HG03521 (cell line): ENCODE measurements around the gene PCDH11Y.
A peak's percentile ranks its signal among the peaks of the same experiment; 100 is the strongest.
"Not testable (repeated sequence)": the region's sequence is repeated elsewhere in the genome, so short reads cannot be mapped to it uniquely, and the experiment has no call there.

Experiments
- ATAC-seq: cut with Tn5 transposase; IDR thresholded peaks from one replicate; pipeline ENCODE4 v1.9.1; 2021; ENCODE audit warnings: mild to moderate bottlenecking, moderate library complexity; ENCODE audit not compliant: unreplicated experiment

The PCDH11Y gene

DNA sequence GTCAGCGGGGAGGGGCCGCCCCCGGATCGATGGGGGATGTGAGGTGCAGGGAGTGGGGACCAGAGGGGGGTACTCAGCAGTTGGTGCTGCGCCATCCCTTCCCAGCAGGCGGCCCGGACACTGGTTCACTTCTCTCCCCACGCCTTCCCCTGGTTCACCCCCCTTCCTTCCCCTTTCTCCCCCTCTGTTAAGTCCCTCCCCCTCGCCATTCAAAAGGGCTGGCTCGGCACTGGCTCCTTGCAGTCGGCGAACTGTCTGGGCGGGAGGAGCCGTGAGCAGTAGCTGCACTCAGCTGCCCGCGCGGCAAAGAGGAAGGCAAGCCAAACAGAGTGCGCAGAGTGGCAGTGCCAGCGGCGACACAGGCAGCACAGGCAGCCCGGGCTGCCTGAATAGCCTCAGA is at the start of gene PCDH11Y:
Gene PCDH11Y (plus strand): TSS at position 240 of the 400 bp plus-strand sequence. CDS start 56,804 bp downstream, outside the sequence.
- ATAC-seq, result not testable (repeated sequence)

GRCh38 chrY:4967894-4968293 is 32.2 kb upstream of the PCDH11Y start:
- not testable (repeated sequence) for ATAC-seq

DNA sequence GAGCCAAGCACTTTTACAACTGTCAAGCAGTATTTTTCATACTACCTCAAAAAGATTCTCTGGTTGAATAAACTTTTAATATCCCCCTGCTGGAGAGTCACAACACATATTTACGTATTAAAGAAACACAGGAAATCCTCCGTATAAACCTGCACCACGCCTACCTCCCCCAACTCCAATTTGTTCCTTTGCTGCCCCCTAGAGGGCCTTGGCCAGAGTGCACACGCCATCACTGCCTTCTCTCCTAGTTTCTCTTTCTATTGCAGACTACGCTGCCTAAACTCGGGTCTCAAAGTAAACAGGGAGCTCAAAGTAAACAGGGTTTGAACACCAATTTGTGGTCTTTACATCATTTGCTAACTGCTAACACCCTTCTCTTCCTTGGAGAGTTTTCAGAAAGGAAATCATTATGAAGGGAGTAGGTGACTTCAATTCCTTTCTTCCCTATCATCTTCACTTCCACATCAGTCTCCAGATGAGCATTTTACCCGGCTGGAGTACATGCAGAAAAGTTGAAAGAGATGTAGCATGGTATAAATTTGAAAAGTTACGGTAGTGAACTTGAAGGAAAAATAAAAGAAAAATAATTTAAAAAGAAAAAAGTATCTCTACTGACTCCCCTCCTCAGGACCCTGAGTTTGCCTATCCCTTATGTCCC is 8.2 kb upstream of the PCDH11Y start:
- ATAC-seq, result peak; percentile 99

DNA sequence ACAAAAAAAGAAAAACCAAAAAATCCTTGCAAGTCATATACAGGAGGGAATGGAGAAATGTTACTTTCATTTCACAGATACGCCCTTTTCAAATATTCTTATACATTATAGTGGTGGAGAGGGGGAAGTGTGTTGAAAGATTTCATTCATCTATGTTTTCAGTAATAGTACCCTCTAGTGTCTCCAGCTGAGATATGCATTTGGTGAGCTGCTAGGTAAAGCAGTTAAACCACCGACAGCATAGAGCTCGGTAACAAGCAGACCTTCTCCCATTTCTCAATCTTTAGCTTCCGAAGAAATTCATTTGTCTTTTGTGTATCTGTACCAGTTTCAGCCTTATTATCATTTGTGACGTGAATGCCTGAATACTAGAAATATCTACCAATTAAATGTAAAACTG is 5.2 kb upstream of the PCDH11Y start:
- ATAC-seq, result not testable (repeated sequence)

GRCh38 chrY:5002476-5003184 is 2.5 kb downstream of the PCDH11Y start:
- not testable (repeated sequence) for ATAC-seq

DNA sequence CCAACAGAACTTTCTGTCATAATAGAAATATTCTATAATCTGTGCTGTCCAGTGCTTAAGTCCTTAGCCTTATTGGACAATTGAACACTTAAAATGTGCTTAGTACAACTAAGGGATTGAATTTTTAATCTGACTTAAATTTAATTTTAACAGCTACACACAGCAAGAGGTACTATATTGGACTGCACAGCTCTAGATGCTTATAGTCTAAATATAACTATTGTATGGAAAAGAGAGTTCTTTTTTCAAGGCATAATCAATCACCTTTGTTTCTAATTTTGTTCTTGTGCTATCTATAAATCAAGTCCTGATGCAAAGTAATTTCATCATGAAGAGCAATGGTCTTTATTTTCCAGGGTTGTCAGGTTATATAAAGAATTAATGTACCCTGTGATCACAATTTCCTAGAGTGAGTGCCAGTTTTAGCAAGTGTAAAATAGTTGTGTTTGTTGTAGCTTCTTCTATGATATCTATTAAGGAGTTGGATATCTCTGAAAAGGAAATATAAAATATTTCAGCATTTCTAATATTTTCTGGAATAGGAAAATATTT is 39.0 kb downstream of the PCDH11Y start:
- ATAC-seq, result not testable (repeated sequence)

DNA sequence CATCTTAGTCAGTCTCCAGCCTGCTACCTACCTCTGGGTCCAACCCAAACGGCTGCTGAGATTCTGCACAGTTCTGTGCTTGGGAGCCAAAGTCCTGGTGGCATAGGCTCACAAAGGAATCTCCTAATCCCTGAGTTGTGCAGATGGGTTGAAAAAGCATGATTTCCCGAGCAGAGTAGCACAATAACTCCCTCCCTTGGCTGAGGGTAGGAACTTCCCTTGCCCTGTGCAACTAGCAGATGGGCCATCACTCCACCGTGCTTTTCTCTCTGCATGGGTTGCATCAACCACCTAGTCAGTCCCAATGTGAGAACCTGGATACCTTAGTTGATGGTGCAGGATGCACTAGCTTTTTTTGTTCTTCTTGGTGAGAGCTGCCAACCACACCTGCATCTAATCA is 82.9 kb downstream of the PCDH11Y start:
- ATAC-seq, result not testable (repeated sequence)

- ATAC-seq, result not testable (repeated sequence)
Observed at GRCh38 chrY:5182998-5183397, 182.9 kb downstream of the PCDH11Y start.

DNA sequence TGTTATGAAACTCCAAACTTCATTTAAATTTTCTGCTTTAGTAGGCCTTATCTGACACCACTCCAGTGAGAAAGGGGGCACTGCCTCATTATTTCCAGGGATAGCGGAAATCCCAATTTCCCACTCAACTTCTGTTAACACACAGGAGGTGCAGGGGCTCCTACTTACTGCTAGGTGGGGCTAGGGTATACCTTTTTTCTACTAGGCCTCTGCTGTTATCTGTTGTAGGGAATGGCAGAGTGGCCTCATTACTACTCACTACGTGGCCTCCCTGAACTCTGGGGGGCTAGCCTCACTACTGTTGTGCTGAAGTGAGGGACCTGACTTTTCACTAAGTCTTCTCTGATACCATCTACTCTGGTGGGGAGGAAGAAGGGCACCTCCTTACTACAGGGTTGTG is 215.0 kb downstream of the PCDH11Y start:
- not testable (repeated sequence) for ATAC-seq

GRCh38 chrY:5324931-5325330 is 324.8 kb downstream of the PCDH11Y start:
- not testable (repeated sequence) for ATAC-seq

DNA sequence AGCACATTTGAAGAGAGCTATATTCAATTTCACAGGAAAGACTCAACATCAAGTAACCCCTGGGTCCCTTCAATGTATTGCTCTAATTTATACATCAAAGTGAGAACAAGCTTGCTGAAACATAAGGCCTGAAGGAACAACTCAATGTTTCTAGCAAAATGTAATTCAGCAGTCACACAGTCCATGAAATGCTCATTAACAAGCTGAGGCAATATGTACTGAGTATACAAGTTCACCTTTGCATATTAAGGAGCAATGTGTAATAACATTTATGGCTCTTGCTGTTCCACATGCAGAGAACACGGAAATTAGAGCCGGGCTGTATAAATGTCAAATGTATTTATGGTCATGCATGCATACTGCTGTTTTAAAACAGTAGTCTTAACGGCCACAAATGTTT is 342.1 kb downstream of the PCDH11Y start:
- ATAC-seq, result not testable (repeated sequence)

GRCh38 chrY:5543705-5544104 is 543.6 kb downstream of the PCDH11Y start:
- ATAC-seq, result not testable (repeated sequence)

- not testable (repeated sequence) for ATAC-seq
Observed at GRCh38 chrY:5638589-5638988, 638.5 kb downstream of the PCDH11Y start.

GRCh38 chrY:5679265-5679664 is 679.2 kb downstream of the PCDH11Y start:
- not testable (repeated sequence) for ATAC-seq

DNA sequence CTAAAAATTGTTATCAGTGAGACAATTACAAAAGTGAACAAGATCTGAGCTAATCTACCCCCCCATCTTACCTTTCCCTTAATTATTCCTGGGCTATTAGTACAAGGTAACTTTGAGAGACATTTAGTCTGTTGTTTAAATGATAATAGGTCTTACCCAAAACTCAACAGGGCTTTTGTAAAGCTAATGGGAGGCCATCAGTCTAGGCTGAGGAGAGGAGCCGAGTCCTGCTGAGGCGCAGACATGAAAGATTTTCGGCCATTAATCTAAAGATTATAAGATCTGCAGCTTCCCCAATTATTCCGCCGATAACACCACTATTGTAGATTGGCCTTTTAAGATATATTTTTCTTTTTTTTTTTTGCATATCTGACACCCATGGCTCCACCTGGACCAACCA is 708.6 kb downstream of the PCDH11Y start:
- ATAC-seq, result not testable (repeated sequence)

- ATAC-seq, result not testable (repeated sequence)
Observed at GRCh38 chrY:5709788-5710381, 709.8 kb downstream of the PCDH11Y start.

DNA sequence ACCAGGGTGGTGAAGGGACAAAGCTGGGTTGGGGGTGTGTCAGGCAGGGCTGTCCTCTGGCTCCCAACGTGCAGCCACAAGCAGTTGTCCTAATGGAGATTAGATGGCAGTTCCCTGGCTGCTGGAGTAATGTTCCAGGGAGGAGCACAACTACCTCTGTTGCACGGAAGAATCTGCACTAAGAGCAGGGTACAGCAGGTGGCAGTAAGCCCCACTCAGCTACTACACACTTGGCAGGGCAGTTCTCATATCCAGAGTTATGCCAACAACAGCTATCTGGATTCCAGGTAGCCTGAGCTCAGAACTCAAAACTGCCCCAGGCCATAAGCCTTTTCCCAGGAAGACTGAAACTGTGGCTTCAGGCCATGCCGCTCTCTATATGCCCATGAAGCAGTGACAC is 761.3 kb downstream of the PCDH11Y start:
- ATAC-seq, result not testable (repeated sequence)

DNA sequence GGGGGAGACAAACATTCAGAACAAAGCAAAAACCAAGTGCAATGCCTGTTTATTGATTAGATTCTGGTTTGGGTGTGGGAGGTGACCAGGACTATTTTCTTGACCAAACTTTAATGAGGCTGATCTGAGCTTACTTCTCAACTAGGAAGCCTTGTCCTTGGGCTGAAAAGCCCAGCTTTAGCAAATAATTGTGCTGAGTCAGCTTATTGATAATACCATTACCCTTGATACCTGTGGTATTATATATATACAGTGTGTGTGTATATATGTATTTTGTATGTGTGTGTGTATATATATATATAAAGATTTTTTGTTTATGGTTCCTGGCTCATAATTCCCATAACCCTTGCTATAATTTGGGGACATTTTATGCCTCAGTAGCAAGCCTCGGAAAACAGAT is 776.4 kb downstream of the PCDH11Y start:
- not testable (repeated sequence) for ATAC-seq
